HG03280 (cell line): ENCODE data around the gene ZBTB34.
A peak's percentile ranks its signal among the peaks of the same experiment; 100 is the strongest.

Experiments
- ATAC-seq: cut with Tn5 transposase; IDR thresholded peaks from one replicate; pipeline ENCODE4 v1.9.1; 2021; ENCODE audit warnings: mild to moderate bottlenecking, moderate library complexity; ENCODE audit not compliant: unreplicated experiment

Gene ZBTB34

DNA sequence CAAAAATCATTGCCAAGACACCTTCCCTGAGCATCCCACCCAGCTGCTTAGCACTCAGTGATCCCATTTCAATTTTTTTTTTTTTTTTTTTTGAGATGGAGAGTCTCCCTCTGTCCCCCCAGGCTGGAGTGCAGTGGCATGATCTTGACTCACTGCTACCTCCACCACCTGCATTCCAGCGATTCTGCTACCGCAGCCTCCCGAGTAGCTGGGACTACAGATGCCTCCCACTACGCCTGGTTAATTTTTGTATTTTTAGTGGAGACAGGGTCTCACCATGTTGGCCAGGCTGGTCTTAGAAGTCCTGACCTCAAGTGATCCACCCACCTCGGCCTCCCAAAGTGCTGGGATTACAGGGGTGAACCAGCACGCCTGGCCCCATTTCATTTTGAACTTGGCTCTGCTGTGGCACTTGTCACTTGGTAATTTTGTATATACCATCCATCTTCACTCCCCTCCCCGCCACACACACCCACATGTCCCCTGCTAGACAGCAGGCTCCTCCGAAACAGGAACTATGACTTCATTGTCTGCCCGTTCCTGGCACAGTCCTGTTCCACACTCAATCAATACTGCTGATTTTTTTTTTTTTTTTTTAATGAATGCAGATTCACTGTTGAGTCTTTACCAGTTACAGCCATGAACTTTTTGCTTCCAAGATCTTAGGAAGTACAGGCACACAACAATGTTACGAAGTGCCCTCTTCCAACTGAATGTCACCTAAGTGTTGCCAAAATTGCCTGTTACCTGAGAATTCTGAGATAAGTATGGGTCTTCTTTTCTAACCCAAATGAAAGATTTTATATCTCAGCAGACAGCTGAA is 17.3 kb upstream of the ZBTB34 start:
- ATAC-seq: no peak

DNA sequence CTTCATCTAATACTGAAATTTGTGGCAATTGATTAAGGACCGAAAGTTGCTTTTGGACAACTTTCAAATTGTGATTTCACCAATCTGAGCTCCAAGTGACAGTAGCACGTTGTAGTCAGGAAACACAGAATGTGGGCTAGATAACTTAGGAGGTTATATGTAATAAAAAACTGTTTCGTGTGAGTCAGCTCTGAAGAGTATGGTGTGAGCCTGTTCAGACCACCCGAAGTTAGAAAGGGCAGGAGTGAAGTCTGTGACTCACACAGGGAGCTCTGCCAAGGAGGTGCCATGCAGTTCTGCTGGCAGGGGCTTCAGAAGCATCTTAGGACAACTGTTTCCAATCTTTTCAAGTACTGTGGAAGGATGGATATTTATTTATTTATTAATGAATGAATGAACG is 16.4 kb upstream of the ZBTB34 start:
- ATAC-seq: no peak

DNA sequence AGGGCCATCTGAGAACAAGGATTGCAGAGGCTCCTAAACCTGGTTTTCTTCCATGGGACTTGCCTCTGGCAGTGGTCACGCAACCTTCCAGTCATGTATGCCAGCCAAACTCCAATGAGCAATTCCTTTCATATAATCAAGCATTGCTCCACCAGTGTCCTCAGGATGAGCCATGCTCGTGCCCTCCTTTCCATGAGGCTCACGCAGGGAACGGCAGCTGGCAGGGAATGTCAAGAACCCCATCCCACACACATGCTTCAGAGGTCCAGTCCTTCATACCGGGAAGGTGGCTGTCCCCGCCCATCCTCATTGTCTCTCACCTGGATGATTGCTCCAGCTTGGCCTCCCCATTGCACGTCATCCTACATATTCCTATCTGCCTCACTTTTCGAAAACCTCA is 13.4 kb upstream of the ZBTB34 start:
- ATAC-seq: no peak

DNA sequence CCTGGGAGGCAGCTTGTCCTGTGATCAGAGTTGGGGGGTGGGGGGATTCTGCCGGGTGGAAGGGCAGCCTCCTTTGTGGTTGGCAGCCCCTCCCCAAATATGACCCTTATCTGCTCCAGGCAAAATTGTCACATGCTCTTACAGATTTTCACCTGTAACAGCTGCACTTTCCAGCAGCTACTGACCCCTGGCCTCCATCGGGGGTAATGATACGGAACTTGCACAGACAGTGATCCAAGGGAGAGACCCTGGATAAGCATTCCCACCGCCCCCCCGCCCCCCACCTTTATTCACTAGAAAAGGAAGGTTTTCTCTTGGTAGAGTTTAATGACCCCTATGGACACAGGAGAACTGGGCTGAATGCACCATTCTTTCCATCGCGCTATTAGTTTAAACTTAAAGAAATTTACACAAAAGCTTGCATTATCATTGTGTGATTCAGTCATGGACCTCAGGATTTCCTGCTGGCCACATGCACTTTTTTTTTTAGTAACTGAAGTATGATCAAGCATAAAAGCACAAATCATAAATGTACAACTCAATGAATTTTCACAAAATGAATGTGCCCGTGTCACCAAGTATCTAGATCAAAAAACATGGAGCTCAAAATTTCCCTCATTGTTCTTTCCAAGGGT is 10.7 kb upstream of the ZBTB34 start:
- no peak for ATAC-seq

DNA sequence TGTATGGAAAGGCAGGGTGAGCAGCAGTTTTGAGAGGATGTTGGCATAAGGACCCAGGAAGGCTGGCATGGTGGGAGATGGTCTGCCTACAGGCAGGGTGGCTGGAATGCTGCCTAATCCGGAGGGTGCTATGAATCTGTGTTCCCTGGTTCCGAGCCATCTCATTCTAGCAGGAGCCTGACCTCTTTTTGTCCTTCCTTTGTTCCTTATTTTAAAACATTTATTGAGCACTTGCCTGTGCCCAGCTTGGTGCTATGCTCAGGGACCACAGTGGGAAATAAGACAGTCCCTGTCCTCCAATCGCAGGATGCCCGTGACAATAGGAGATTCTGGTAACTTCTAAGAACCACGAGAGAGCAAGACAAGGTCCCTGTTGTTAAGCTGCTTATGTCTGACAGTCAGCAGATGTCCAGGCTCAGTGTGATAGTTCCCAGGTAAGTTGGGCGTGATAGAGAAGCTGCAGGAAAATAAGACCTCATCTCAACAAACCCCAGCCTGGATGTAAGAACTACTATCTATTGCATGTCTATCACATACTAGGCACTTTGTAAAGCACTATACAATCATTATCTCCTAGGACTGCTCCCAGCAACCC is 9.1 kb upstream of the ZBTB34 start:
- ATAC-seq: no peak

DNA sequence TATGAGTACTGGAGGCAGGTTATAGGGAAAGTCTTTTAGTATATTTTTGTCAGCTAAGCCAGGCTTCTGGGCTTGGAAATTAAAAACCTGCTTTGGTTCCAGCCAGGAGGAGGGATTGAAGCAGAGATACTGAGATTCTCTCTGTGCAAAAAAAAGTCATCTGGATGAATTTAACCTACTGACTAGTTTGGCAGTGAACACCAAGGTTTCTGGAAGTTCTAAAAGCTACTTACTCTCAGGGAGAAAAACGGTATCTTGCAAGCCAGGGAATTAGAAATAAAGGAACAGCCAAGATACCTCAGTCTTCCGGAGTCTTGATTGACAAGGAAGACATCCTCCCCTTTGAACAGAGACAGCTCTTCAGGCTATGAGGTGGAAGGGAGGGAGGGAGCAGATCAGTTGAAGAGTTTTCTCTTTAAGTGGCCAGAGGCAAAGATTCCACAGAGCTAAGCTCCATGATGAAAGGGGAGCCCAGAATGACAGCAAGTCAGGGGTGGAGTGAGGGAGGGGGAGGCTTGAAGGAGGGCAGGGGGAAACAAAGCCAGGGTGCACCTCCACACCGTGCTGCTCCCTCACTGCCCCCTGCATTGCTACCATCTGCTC is 8.3 kb upstream of the ZBTB34 start:
- no peak for ATAC-seq

DNA sequence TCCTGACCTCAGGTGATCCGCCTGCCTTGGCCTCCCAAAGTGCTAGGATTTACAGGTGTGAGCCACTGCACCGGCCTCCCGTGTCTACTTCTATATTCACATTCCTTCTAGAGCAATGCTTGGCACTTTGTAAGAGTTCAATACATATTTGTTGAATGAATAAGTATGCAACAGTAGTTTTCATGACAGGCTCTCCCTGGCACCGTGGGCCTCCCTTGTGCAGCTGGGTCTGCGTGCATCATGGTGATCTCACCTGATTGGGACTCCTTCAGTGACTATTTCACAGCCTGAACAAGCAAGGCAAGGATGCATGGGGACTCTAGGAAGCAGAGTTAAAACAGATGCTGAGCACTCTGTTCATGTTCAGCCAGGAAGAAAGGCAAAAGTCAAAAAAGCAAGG is 6.8 kb upstream of the ZBTB34 start:
- no peak for ATAC-seq

DNA sequence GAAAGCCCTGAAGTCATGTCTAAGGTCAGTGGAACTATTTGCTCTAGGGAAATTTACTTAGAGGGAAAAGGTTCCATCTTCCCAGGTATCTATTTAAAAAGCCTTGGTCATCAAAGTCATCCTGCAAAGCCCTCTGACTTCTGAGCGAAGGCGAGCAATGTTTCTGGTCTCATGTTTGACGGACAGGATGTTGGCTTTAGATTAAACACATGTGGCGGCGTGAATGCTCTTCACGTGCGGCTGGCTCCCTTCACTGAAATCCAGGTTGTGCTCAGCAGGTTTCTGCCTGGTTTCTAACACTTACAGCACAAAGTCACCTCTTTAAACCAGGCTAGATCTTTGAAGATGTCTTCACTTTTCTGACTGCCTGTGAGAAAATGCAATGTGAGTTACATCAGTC is 5.7 kb upstream of the ZBTB34 start:
- ATAC-seq: no peak

DNA sequence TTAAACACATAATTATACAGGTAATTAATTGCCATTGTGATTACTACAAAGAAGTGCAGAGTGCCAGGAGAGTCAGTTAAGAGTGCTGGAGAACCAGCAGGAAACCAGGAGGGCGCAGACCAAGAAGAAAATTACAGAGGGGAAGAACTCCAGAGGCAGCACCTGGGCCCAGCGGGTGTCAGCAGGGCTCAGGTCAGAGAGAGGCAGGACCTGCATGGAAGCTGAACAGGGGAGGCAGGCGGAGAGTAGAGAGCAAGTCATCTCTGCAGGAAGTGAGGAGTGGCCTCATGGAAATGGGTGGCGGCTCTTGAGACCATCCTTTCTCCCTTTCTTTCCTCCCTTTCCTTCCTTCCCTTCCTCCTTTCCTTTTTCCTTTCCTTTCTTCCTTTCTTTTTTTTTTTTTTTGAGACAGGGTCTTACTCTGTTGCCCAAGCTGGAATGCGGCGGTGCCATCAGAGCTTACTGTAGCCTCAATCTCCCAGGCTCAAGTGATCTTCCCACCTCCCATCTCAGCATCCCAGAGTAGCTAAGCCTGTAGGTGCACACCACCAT is 4.0 kb upstream of the ZBTB34 start:
- ATAC-seq: no peak

DNA sequence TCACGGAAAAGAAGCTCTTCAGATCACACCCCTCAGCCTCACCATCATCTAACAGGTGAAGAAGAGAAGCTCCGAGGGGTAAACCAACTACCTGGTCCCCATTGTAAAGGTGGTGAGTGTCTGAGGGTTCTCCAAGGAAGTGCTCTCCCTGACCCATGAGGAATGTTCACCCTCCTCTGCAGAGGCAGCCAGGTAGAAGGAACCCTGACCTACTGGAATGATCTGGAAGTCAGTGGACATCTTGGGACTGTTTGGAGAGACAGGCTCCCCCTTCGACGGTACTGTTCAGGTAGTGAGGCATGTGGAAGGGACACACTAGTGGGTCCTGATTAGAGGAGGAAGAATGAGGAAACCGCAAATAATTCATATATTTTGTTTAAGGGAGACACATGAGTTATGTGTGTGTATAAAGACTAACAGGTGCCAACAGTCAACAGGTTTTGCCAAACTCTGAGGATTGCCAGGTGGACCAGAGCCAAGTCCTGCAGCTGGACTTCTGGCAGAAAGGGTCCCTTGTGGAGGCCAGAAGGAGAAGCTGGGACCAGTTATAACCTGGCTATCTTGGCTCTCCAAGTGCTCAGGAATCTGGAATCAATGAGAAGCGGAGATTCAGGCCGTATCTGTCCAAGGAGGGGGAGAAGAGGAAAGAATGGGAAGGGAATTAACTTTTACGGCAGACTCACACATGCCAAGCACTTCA is 3.0 kb upstream of the ZBTB34 start:
- ATAC-seq: no peak

DNA sequence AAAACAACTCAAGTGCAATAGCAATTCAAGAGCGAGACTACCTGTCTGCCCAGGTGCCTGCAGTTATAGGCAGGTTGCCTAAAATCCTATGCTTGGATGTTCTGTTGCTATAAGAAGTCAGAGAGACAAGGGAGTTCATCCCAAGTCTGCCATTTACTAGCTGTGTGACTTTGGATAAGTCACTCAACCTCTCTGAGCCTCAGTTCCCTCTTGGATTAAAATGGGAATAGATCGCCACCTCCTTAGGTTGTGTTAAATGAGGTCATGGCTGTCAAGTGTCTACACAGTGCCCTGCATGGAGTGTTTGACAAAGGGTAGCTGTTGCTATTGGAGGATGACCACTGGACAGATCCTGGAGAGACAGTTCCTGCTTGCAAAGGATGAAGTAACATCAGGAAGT is 1.3 kb upstream of the ZBTB34 start:
- ATAC-seq: no peak

DNA sequence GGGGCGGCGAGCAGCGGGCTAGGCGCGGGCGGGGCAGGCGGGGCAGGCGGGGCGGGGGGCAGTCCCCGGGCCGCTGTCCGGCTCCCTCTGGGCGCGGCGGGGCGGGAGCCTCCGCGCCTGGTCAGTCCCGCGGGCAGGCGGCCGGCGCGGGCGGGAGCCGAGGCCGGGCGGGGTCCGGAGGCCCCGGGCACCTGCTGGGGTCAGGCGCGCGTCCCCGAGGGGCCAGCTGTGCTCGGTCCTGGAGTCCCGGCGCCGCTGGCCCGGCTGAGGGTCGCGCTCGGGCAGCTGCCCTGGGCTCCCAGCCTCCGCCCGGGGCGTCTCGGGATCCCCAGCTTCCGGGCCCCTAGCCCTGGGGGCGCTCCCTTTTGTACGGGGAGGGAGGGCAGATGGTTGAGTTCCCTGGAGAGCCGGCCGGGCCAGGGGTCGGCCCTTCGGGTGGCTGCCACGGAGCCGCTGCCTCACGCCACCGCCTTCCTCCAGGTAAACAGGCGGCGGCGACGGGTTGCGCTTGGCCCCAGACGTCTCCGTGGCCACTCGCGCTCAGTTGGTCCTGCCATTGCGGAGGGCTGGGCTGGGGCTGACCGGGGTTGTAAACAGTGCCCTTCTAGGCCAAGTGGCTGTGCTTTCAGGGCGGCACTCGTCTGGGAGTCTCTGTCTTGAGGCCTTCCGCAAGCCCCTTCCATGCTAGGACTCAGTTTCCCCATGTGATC is 473 bp downstream of the ZBTB34 start:
- ATAC-seq: peak; percentile 28

DNA sequence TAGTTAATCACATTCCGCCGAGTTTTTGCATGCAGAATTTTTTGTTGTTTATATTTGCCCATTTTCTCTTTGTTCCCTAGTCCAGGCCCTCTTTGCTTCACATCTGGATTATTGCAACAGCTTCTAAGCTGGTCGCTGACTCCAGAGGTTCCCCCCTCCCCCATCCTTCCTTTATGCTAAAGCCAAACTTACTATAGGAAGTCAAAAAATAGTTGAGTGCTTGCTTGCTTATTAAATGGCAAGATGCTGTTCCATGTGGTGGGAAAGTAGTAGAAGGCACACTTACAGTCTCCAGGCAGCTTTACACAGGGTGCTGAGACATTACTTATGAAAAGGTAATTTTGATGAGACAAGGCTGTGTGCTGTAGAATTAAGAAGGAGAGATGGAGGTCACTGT is 1.3 kb downstream of the ZBTB34 start:
- no peak for ATAC-seq

DNA sequence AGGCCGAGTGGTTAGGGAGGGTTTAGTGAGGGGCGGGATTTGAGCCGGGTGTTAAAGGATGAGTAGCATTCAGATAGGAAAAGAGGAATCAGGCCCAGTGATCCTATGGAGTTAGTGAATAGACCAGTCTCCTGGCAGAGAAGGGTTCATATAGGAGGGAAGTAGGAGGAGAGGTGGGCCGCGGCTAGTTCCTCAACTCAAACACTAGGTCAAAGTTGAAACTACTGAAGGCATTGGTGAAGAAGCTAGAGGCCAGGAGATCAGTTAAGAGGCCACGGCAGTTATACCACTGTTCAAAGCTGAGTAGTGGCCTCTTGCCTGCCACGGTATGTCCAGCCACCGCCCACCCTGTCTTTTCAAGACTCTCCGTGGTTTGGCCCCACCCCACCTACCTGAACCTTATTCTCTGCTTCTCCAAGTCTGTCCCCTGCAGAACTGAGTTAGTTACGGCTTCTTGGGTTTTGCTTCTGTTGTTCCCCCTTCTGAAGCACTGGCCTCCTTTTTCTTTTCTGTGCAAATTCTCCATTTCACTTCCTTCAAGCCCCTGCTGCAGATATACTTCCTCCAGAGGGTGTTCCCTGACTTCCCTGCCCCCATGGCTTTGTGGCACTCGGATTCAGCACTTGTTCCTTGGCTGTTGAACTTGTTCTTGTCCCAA is 1.8 kb downstream of the ZBTB34 start:
- no peak for ATAC-seq

DNA sequence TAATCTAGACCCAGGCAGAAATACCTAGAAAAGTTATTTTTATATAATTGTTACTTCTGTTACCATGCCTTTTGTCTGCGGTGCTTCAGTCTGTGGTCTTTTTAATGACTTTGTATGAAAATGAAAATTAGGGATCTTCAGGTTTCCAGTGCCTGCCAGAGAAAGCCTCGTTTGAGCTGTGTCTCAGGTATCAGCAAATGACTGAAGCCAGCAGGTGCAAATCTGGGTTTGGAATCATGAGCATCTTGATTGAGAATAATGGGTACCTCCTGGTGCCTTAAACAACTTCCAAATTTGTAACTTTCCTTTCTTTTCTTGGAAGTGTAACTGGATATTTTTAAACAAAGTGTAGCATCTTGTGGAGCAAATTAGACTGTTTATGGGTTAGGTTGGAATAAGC is 4.3 kb downstream of the ZBTB34 start:
- ATAC-seq: no peak

DNA sequence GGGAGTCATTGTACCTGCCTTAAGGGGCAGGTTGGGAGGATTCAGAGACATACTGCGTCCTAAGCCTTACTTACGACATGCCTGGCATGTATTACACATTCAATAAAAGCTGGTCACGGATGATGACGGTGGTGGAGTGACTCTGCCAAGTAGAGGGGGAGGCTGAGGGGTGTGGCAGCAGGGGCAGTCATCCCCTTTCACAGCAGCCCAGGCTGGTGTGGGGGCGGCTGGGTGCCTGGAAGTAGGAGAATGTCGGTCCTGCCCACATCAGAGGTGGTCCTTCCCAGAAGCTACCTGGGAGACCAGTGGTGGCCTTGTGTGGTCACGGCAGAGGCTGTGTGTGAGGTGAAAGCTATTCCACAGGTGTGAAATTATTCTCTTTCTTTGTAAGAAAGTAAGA is 8.9 kb downstream of the ZBTB34 start:
- no peak for ATAC-seq

DNA sequence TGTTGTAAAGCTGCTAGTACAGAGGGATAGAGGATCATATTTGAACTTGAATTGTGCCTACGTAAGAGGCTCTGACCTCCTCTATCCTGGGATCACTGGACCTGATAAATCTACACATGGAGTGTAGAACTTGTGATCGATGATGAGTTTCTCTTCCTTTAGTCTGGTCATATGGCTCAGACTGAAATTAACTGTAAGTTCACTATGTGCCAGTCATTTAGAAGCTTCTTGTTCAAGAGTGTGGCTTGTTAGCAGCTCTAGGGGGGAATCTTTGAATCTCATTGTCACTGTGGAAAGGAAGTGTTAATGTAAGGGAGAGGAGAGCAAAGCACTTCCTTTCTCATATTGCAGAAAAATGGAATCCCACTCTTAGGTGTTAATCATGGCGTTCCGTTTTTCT is 12.1 kb downstream of the ZBTB34 start:
- ATAC-seq: no peak

DNA sequence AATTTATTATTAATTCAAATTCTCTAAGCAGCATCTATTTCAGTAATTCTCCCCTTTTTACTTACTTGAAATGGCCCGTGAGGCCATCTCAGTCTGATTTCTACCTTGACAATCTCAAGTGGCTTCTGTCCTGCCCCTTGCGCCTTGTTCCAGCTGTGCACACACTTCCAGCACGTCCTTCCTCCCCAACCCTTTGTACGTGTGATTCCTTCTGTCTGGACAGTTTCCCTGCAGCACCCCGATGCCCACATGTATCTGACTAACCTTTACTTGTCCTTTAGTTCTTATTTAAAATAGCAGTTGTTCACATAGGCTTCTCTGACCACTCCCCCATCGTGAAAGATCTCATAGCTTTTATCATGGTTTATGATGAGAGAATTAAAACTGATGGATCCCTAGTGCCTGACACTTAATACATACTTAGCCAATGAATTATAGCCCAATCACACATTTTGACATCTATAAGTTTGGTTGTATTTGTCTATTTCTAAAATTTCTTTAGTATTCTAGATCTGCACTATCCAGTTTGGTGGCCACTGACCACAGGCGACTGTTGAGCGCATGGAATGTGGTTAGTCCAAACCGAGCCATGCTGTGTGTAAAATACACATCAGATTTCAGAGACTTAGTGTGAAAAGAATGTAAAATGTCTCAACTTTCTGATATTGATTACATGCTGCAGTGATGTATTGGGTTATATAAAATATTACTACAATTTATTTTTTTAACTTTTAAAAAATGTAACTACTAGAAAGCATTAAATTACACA is 14.3 kb downstream of the ZBTB34 start:
- no peak for ATAC-seq
